Measurements from ENCODE around the gene NDUFB10.

DNA sequence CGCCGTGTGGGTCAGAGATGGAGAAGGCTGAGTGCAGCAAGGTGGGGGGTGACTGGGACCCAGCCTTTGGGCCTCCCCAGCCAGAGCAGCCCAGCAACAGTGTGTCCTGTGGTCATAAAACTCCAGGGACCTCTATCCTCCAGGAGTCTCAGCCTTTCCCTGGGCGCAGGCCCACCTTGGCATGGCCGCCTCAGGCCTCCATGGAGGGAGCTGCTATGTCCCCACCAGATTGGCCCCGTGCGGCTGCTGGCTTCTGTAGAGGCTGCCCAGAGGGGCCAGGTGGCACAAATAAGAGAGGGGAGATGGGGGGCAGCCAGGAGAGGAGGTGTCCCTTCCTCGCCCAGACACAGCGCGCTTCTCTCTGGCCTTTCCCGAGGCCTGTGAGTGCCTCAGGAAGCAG is 27.9 kb downstream of the NDUFB10 start:
- TF ChIP-seq TAF1 (IDR thresholded peaks at IDR 0.05; ENCODE audit: borderline replicate concordance, insufficient read depth, low read length) (no peak), POLR2AphosphoS5 (IDR thresholded peaks at IDR 0.05; ENCODE audit: low read depth, low read length) (no peak)
- TF ChIP-seq, protein P1, sequence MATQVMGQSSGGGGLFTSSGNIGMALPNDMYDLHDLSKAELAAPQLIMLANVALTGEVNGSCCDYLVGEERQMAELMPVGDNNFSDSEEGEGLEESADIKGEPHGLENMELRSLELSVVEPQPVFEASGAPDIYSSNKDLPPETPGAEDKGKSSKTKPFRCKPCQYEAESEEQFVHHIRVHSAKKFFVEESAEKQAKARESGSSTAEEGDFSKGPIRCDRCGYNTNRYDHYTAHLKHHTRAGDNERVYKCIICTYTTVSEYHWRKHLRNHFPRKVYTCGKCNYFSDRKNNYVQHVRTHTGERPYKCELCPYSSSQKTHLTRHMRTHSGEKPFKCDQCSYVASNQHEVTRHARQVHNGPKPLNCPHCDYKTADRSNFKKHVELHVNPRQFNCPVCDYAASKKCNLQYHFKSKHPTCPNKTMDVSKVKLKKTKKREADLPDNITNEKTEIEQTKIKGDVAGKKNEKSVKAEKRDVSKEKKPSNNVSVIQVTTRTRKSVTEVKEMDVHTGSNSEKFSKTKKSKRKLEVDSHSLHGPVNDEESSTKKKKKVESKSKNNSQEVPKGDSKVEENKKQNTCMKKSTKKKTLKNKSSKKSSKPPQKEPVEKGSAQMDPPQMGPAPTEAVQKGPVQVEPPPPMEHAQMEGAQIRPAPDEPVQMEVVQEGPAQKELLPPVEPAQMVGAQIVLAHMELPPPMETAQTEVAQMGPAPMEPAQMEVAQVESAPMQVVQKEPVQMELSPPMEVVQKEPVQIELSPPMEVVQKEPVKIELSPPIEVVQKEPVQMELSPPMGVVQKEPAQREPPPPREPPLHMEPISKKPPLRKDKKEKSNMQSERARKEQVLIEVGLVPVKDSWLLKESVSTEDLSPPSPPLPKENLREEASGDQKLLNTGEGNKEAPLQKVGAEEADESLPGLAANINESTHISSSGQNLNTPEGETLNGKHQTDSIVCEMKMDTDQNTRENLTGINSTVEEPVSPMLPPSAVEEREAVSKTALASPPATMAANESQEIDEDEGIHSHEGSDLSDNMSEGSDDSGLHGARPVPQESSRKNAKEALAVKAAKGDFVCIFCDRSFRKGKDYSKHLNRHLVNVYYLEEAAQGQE (IDR thresholded peaks at IDR 0.05; ENCODE audit: insufficient read depth in 1 of 2, low read depth in 2 of 2, low read length in 2 of 2): no peak

All from PFSK-1 (cell line).